ENCODE results near the gene FGF12. TPM values are rescaled to one million over a fixed set of nuclear protein-coding genes. Genes with fewer than 3 reads are reported as not detected.
A peak's percentile ranks its signal among the peaks of the same experiment; 100 is the strongest.

The FGF12 gene
- total RNA-seq, 1 donor from 2014 or later = 6.1 TPM

DNA sequence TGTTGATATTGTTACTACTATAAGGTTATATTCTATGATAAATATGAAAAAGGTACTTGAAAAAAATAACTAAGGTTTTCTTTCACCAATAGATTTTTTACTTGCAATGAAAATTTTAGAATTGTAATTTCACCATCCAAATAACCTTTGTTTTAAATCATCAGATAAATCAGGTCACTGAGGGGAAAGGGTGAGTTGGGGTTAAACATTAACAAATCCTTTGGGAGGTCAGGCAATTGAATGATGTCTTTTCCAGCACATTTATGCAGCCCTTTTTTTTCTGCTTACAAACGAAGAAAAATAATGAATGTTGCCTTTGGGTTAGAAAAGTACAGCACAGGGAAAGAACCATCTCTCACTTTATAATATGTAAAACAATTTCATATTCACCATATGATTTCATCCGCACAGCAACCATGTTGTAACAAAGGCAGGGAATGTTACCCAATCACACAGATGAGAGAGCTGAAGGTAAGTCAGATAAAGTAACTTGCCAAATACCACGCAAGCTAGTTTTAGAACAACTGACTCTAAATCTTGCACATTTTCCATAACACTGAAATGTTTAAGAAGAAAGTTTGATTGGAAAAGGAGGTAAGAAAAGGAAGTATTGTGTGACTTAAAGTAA is 151.3 kb downstream of the FGF12 start:
- no peaks in the 10 kb centered on the region for H3K27me3 Mint-ChIP-seq
- no peak for DNase-seq (ENCODE audit: low spot score, unreplicated experiment)
- no peaks in the 10 kb centered on the region for H3K36me3 Mint-ChIP-seq (ENCODE audit: insufficient read depth)
- TF ChIP-seq, protein P1, sequence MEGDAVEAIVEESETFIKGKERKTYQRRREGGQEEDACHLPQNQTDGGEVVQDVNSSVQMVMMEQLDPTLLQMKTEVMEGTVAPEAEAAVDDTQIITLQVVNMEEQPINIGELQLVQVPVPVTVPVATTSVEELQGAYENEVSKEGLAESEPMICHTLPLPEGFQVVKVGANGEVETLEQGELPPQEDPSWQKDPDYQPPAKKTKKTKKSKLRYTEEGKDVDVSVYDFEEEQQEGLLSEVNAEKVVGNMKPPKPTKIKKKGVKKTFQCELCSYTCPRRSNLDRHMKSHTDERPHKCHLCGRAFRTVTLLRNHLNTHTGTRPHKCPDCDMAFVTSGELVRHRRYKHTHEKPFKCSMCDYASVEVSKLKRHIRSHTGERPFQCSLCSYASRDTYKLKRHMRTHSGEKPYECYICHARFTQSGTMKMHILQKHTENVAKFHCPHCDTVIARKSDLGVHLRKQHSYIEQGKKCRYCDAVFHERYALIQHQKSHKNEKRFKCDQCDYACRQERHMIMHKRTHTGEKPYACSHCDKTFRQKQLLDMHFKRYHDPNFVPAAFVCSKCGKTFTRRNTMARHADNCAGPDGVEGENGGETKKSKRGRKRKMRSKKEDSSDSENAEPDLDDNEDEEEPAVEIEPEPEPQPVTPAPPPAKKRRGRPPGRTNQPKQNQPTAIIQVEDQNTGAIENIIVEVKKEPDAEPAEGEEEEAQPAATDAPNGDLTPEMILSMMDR (IDR thresholded peaks at IDR 0.05; ENCODE audit: unreplicated experiment) = no peak
- no peak overlapping the region for H3K4me3 Mint-ChIP-seq (ENCODE audit: low read depth)
- peak overlapping the region; percentile 81 for H3K27ac Mint-ChIP-seq
- H3K4me1 Mint-ChIP-seq (ENCODE audit: low read depth) = peaks cover 24% of the 10 kb centered on the region
- H3K9me3 Mint-ChIP-seq (ENCODE audit: low read depth) = peaks cover 6% of the 10 kb centered on the region

DNA sequence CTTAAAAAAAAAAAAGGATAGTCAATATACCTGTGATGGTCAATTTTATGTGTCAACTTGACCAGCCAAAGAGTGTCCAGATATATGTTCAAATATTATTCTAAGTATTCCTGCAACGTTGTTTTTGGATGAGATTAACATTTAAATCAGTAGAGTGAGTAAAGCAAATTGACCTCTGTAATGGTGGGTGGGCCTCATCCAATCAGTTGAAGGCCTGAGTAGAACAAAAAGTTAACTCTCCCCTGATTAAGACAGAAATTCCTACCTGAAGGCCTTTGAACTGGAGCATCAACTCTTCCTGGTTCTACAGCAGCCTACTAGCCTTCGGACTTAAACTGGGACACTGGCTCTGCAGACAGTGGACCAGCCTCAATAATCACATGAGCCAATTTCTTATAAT is 154.1 kb downstream of the FGF12 start:
- peaks cover 19% of the 10 kb centered on the region for H3K4me1 Mint-ChIP-seq (ENCODE audit: low read depth)
- H3K36me3 Mint-ChIP-seq (ENCODE audit: insufficient read depth) = no peaks in the 10 kb centered on the region
- TF ChIP-seq, protein P1 (IDR thresholded peaks at IDR 0.05; ENCODE audit: unreplicated experiment) = no peak
- H3K27ac Mint-ChIP-seq = no peak overlapping the region
- DNase-seq (ENCODE audit: low spot score, unreplicated experiment) = no peak
- no peak overlapping the region for H3K4me3 Mint-ChIP-seq (ENCODE audit: low read depth)
- H3K27me3 Mint-ChIP-seq = no peaks in the 10 kb centered on the region
- H3K9me3 Mint-ChIP-seq (ENCODE audit: low read depth) = peaks cover 6% of the 10 kb centered on the region

DNA sequence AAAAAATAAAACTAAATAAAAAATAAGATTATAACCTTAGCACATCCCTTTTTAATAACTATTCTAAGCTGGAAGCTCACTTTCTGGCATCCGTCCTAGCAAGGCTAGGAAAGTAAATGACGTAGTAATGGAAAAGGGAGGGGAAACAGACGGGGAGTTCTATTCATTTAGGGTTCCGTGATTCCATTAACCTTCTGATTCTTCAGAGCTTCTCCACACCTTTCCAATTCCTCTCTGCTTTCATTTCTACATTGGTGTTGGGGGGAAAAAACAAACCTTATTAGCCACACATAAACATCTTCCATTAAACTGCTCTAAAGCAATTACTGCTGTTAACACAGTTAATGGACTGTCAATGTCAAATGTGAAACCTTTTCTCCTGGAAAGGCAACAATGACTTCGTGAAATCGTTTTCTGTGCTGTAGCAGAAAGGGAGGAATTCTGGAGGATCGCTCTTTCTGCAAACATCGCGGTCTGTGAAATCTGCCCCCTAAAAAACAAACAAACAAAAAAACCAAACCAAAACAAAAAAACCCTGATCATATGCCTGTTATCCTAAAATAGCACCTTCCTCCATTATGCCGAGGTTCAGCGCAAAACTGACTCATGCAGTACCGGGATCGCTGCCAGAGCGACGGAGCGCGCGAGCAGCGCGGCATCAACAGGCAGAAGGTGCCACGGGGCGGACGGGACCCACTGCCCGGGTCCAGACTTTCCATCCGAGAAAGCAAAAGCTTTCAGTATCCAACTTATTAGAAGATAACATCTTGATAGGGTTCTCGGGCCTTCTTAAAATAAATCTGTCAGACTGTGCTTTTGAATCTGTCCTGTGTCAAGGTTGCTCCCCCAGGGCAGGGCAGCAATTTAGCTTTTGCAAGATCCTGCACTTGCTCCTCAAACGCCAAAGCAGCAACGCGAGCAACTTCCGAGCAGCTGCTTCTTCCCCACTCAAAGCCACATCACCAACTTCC is 156.2 kb downstream of the FGF12 start:
- Mint-ChIP-seq H3K9me3 (ENCODE audit: low read depth) (peaks cover 6% of the 10 kb centered on the region), H3K36me3 (ENCODE audit: insufficient read depth) (no peaks in the 10 kb centered on the region), H3K4me1 (ENCODE audit: low read depth) (peaks cover 12% of the 10 kb centered on the region), H3K4me3 (ENCODE audit: low read depth) (no peak overlapping the region), H3K27ac (no peak overlapping the region), H3K27me3 (no peaks in the 10 kb centered on the region)
- DNase-seq (ENCODE audit: low spot score, unreplicated experiment) = no peak
- TF ChIP-seq, protein P1 (IDR thresholded peaks at IDR 0.05; ENCODE audit: unreplicated experiment) = no peak

DNA sequence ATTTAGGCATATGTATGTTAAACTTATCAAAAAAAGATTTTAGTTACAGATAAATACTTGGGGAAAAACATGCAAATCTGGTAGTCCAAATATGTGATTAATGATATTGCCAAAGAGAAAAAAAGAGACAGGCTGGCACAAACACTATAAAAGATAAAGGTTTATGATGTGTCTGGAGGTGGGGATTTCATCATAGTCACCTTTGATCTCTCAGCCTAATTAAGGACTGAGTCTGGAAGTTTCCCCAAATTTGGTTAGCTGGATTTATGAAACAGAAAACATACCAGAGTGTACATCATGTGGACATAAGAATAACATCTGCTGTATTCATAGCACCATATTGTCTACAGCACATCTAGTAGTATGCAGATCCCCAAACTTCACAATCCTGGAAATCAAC is 157.0 kb downstream of the FGF12 start:
- H3K4me3 Mint-ChIP-seq (ENCODE audit: low read depth) = no peak overlapping the region
- H3K27ac Mint-ChIP-seq = no peak overlapping the region
- no peaks in the 10 kb centered on the region for H3K36me3 Mint-ChIP-seq (ENCODE audit: insufficient read depth)
- TF ChIP-seq, protein P1 (IDR thresholded peaks at IDR 0.05; ENCODE audit: unreplicated experiment) = no peak
- no peak for DNase-seq (ENCODE audit: low spot score, unreplicated experiment)
- peaks cover 6% of the 10 kb centered on the region for H3K9me3 Mint-ChIP-seq (ENCODE audit: low read depth)
- peaks cover 8% of the 10 kb centered on the region for H3K4me1 Mint-ChIP-seq (ENCODE audit: low read depth)
- no peaks in the 10 kb centered on the region for H3K27me3 Mint-ChIP-seq

DNA sequence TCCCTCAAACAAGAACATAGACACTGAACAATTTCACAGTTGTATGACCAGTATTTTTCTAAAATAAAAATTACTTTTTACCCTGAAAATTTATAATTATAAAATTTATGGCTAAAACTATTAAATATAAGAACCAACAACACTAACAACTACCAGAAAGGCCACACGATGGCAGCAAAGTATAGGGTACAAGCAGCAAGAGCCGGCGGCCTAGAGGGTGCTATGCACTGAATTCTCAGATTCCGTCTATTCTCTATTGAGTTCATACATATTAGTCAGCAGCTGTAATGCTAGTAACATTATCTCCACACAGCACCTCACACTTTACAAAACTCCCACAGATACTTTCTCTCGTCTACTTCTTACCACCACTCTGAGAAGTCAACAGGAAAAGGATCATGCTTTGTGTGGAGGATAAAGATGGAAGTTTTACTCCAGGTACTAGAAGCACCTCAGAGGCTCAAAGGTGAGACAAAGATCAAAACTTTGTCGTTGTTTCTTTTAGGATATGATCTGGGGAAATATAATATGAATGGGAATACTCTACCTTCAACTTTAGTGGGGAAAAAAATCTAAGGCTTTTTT is 160.5 kb downstream of the FGF12 start:
- Mint-ChIP-seq H3K4me3 (ENCODE audit: low read depth) (no peak overlapping the region), H3K27me3 (no peaks in the 10 kb centered on the region), H3K4me1 (ENCODE audit: low read depth) (peaks cover 4% of the 10 kb centered on the region), H3K27ac (no peak overlapping the region), H3K9me3 (ENCODE audit: low read depth) (no peaks in the 10 kb centered on the region), H3K36me3 (ENCODE audit: insufficient read depth) (no peaks in the 10 kb centered on the region)
- TF ChIP-seq, protein P1 (IDR thresholded peaks at IDR 0.05; ENCODE audit: unreplicated experiment) = peak; percentile 88
- peak; percentile 59 for DNase-seq (ENCODE audit: low spot score, unreplicated experiment)

Measured in progenitor cell of endocrine pancreas (in vitro differentiated cells).